IMR-90 (cell line): ENCODE data around the gene BET1L. TPM values are rescaled to one million over a fixed set of nuclear protein-coding genes. Genes with fewer than 3 reads are reported as not detected.

Experiments
- ATAC-seq: fragments of 200-7000 bp; cut with Tn5 transposase; 2 replicates; pipeline ENCODE4 v1.9.1; 2020; ENCODE audit warnings: low read depth, mild to moderate bottlenecking, moderate library complexity
- BruUV-seq: library from RNA; stranded (reverse); fragments of 400-500 nt; replicated peaks from 2 replicates; lab custom pipeline; 2021; lab: Mats Ljungman, UMichigan
- CTCF ChIA-PET: fragments of 300-600 bp; formaldehyde crosslinking; extraction: SDS; loops from one replicate; lab custom pipeline; 2021; ENCODE audit warnings: antibody characterized with exemption; lab: Yijun Ruan, JAX
- POLR2A ChIA-PET: fragments of 300-600 bp; sonication (Branson Sonifier 250); formaldehyde crosslinking; loops from one replicate; lab custom pipeline; 2022; ENCODE audit warnings: antibody characterized with exemption; ENCODE audit not compliant: unreplicated experiment; lab: Charles Lee
- DNase-seq: peaks from one replicate; pipeline ENCODE4 v3.0.0; 2013
- H2AFZ ChIP-seq: replicated peaks from 2 replicates; pipeline ENCODE3; 2013; ENCODE audit warnings: low read length, mild to moderate bottlenecking; ENCODE audit not compliant: poor library complexity
- H2AK5ac ChIP-seq: 2 replicates; pipeline ENCODE4 v1.6.1; 2013; ENCODE audit warnings: low read depth, low read length, inconsistent platforms
- H2AK9ac ChIP-seq: replicated peaks from 2 replicates; pipeline ENCODE3; 2013; ENCODE audit warnings: mild to moderate bottlenecking, low read depth, low read length, moderate library complexity; ENCODE audit not compliant: poor library complexity
- H2BK120ac ChIP-seq: 2 replicates; pipeline ENCODE4 v1.6.1; 2013; ENCODE audit warnings: low read depth, low read length, inconsistent platforms
- H2BK15ac ChIP-seq: 3 replicates; pipeline ENCODE4 v1.6.1; 2013; ENCODE audit warnings: low read depth, low read length, inconsistent platforms
- H2BK20ac ChIP-seq: 2 replicates; pipeline ENCODE4 v1.6.1; 2013; ENCODE audit warnings: low read depth, mild to moderate bottlenecking, inconsistent platforms, low read length, moderate library complexity
- H2BK5ac ChIP-seq: 2 replicates; pipeline ENCODE4 v1.6.1; 2013; ENCODE audit warnings: mild to moderate bottlenecking, low read depth, low read length, inconsistent platforms; ENCODE audit not compliant: poor library complexity, severe bottlenecking
- H3K14ac ChIP-seq: replicated peaks from 2 replicates; pipeline ENCODE4 v1.6.1; 2013; ENCODE audit warnings: low read depth, low read length, inconsistent platforms
- H3K18ac ChIP-seq: 2 replicates; pipeline ENCODE4 v1.6.1; 2013; ENCODE audit warnings: low read depth, low read length, control low read depth
- H3K23ac ChIP-seq: 2 replicates; pipeline ENCODE4 v1.6.1; 2013; ENCODE audit warnings: low read depth, low read length, inconsistent platforms
- H3K27ac ChIP-seq: 2 replicates; pipeline ENCODE4 v1.5.1; 2013; ENCODE audit warnings: mild to moderate bottlenecking, control low read depth, low read length; ENCODE audit not compliant: insufficient read depth
- H3K27me3 ChIP-seq: 2 replicates; pipeline ENCODE4 v1.6.1; 2013; ENCODE audit warnings: low read length; ENCODE audit not compliant: control insufficient read depth, insufficient read depth
- H3K36me3 ChIP-seq: 2 replicates; pipeline ENCODE4 v1.6.1; 2013; ENCODE audit warnings: low read length, mixed read lengths; ENCODE audit not compliant: control insufficient read depth, insufficient read depth
- H3K4ac ChIP-seq: 2 replicates; pipeline ENCODE4 v1.6.1; 2013; ENCODE audit warnings: low read depth, low read length, inconsistent platforms
- H3K4me1 ChIP-seq: 2 replicates; pipeline ENCODE4 v1.6.1; 2013; ENCODE audit warnings: low read length, mixed read lengths; ENCODE audit not compliant: control insufficient read depth, insufficient read depth
- H3K4me2 ChIP-seq: 2 replicates; pipeline ENCODE4 v1.6.1; 2013; ENCODE audit warnings: low read depth, mild to moderate bottlenecking, control low read depth, low read length, moderate library complexity
- H3K4me3 ChIP-seq: 2 replicates; pipeline ENCODE4 v1.5.1; 2013; ENCODE audit warnings: low read depth, mild to moderate bottlenecking, control low read depth, low read length, moderate library complexity; ENCODE audit not compliant: insufficient read depth
- H3K56ac ChIP-seq: 2 replicates; pipeline ENCODE4 v1.6.1; 2013; ENCODE audit warnings: low read length, inconsistent platforms; ENCODE audit not compliant: insufficient read depth; ENCODE audit errors: extremely low read depth
- H3K79me1 ChIP-seq, 2 experiments: 2 replicates each; pipeline ENCODE4 v1.6.1; 2013; ENCODE audit warnings: low read length in 2 of 2, inconsistent platforms in 1 of 2, low read depth in 1 of 2
- H3K9ac ChIP-seq: 2 replicates; pipeline ENCODE4 v1.6.1; 2013; ENCODE audit warnings: low read depth, low read length, control low read depth
- H3K9me1 ChIP-seq: 2 replicates; pipeline ENCODE4 v1.6.1; 2013; ENCODE audit warnings: low read length, inconsistent platforms; ENCODE audit not compliant: insufficient read depth
- H3K9me3 ChIP-seq: 2 replicates; pipeline ENCODE4 v1.6.1; 2013; ENCODE audit warnings: low read length; ENCODE audit not compliant: control insufficient read depth, insufficient read depth
- H4K20me1 ChIP-seq: 2 replicates; pipeline ENCODE4 v1.6.1; 2013; ENCODE audit warnings: low read length, inconsistent platforms; ENCODE audit not compliant: insufficient read depth
- H4K5ac ChIP-seq: 2 replicates; pipeline ENCODE4 v1.6.1; 2013; ENCODE audit warnings: mild to moderate bottlenecking, low read depth, low read length, control low read depth
- H4K8ac ChIP-seq, 2 experiments: 2 replicates each; pipeline ENCODE4 v1.6.1; 2013; ENCODE audit warnings: low read depth in 2 of 2, low read length in 2 of 2, control low read depth in 1 of 2, inconsistent platforms in 1 of 2
- H4K91ac ChIP-seq: 2 replicates; pipeline ENCODE4 v1.6.1; 2013; ENCODE audit warnings: low read depth, low read length, inconsistent platforms; ENCODE audit not compliant: insufficient read depth
- CHD1 ChIP-seq: IDR thresholded peaks from 2 replicates; pipeline ENCODE4 v1.6.1; 2012; ENCODE audit warnings: low read depth, low read length, improper control_type of control experiment
- NFE2L2 ChIP-seq: fragments of 150-350 bp; IDR thresholded peaks from 2 replicates; pipeline ENCODE4 v1.6.1; 2016; ENCODE audit warnings: low read depth, mild to moderate bottlenecking, low read length
- WGBS, 2 experiments: methylation state at CpG; one replicate each; pipeline versions ENCODE4 v1.1.5 to v1.1.7; 2013; ENCODE audit warnings: missing lambda C conversion rate in 2 of 2; ENCODE audit not compliant: insufficient read length in 1 of 2; ENCODE audit errors: extremely low coverage in 2 of 2; 5-methylcytosine and 5-hydroxymethylcytosine counted together
- dilution Hi-C: fragments of 300-500 bp; cut with HindIII; formaldehyde crosslinking; loops from one replicate; pipeline ENCODE4 v1.14.3; 2018; ENCODE audit warnings: low sequenced_read_pairs; ENCODE audit not compliant: unreplicated experiment
- in situ Hi-C: fragments of 300-500 bp; cut with MboI; formaldehyde crosslinking; loops from 3 replicates; pipeline ENCODE4 v1.14.3; 2019; ENCODE audit warnings: low sequenced_read_pairs, inconsistent platforms, mixed read lengths
- intact Hi-C: fragments of 100-400 bp; cut with micrococcal nuclease; formaldehyde crosslinking; loops from 2 replicates; pipeline ENCODE4 v1.10.0; 2022
- polyA plus RNA-seq, 3 experiments: library from polyadenylated mRNA; depleted of rRNA; stranded (reverse); fragments of >200 nt; gene quantifications; 2 replicates each; pipeline ENCODE4 v1.2.3, GENCODE V29; 2012; ENCODE audit warnings: low replicate concordance in 1 of 3
- total RNA-seq: library from RNA; depleted of rRNA; stranded (reverse); fragments of >200 nt; gene quantifications from 2 replicates; pipeline ENCODE4 v1.2.3, GENCODE V29; 2012

BET1L gene
- total and polyA plus RNA-seq, 2 of the 4 experiments (the other 2 are of a cell fraction) = 10.8 to 90.7 TPM

DNA sequence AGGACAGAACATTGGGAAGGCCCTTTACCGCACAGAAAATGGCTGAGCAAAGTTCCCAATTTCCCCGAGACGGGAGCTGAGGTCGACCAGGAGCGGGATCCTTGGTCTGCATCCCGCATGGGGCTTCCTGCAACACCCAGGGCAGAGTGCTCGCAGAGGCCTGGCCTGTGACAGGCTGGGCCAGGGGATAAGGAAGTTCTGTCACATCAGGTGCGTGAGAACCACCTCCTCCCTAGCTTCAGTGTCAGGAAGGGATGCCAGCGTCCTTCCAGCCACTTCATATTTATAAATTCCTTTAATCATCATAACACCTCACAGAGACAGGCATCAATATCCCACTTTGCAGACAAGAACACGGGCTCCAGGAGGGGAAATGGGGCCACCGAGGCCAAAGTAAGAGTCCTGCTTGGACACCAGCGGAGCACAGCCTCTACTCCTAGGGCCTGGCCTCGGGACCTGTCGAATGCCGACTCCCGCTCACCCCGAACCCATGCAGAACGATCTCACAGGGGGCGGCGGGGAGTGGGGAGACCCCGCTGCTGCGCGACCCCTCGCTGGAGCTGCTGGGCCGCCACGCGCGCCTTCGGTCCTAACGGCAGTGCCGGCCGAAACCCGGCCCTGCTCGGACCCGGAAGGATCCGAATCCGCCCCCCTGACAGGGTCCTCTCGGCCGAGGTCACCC lies 532 bp downstream of the BET1L start:
- peak overlapping the region; percentile 83 for H2BK5ac ChIP-seq
- peak overlapping the region; percentile 70 for H3K4me3 ChIP-seq
- peak overlapping the region; percentile 89 for H4K91ac ChIP-seq
- H3K9me3 ChIP-seq = no peaks in the 10 kb centered on the region
- H2AFZ ChIP-seq = peak overlapping the region; percentile 91
- H3K23ac ChIP-seq = peak overlapping the region; percentile 95
- DNase-seq (no peak), ATAC-seq (peak; percentile 3)
- peaks cover 25% of the 10 kb centered on the region for H3K4me1 ChIP-seq
- no peak overlapping the region for H2BK20ac ChIP-seq
- H3K9ac ChIP-seq = peak overlapping the region; percentile 95
- H4K8ac ChIP-seq = peak overlapping the region; percentile 69 to 81
- peak overlapping the region; percentile 89 for H3K4ac ChIP-seq
- dilution Hi-C loops (no loop called here), in situ Hi-C loops (no loop called here), intact Hi-C loops (loop anchor here (2.0 to 5.0 kb wide), 4 partner anchors 101 to 311 kb away; partner anchors contain the start of gene IFITM2)
- peak overlapping the region; percentile 94 for H3K4me2 ChIP-seq
- H3K9me1 ChIP-seq = peaks cover 34% of the 10 kb centered on the region
- no peak overlapping the region for H2BK120ac ChIP-seq
- peak overlapping the region; percentile 77 for H3K56ac ChIP-seq
- H2AK9ac ChIP-seq = peak overlapping the region; percentile 99
- H2AK5ac ChIP-seq = peak overlapping the region; percentile 52
- ChIA-PET CTCF (interaction anchor here (0.5 kb wide), 1 partner anchor 28 kb away, joined by 3 read pairs; no protein-coding TSS in a partner anchor), POLR2A (interaction anchor here (0.8 kb wide), 1 partner anchor 38 kb away, joined by 3 read pairs; no protein-coding TSS in a partner anchor)
- TF ChIP-seq NFE2L2 (no peak), CHD1 (0 out of 2 replicates have a peak, but pooled peaks have one; percentile 43)
- H3K18ac ChIP-seq = no peak overlapping the region; the same call in 1 of the 2 replicates
- no TSS peak for BruUV-seq
- H4K5ac ChIP-seq = peak overlapping the region; percentile 32
- H3K36me3 ChIP-seq = peaks cover 54% of the 10 kb centered on the region
- no peaks in the 10 kb centered on the region for H3K27me3 ChIP-seq
- H2BK15ac ChIP-seq = no peak overlapping the region
- WGBS, 2 experiments = 4% methylated on average over 33 of the region's 39 CpGs; no CpG with 5 or more reads in 1 of the 2 experiments
- H3K27ac ChIP-seq = peak overlapping the region; percentile 83
- H3K79me1 ChIP-seq = peaks cover 45 to 87% of the 10 kb centered on the region in 2 experiments; a peak in 3 of 4 replicates
- peaks cover 88% of the 10 kb centered on the region for H4K20me1 ChIP-seq
- peak overlapping the region; percentile 95 for H3K14ac ChIP-seq
